K562 (cell line): Measurements from ENCODE around the gene HLA-E. TPM values are rescaled to one million over a fixed set of nuclear protein-coding genes. Genes with fewer than 3 reads are reported as not detected.

ENCODE experiments used
- ATAC-seq: fragments of 200-7000 bp; cut with Tn5 transposase; 3 replicates; pipeline ENCODE4 v1.9.1; 2020; ENCODE audit warnings: moderate library complexity
- BruUV-seq: library from RNA; stranded (reverse); fragments of 400-500 nt; replicated peaks from 2 replicates; lab custom pipeline; 2021; lab: Mats Ljungman, UMichigan
- CTCF ChIA-PET: fragments of 300-600 bp; formaldehyde crosslinking; extraction: SDS; loops from one replicate; lab custom pipeline; 2021; ENCODE audit warnings: low intra/inter-chr PET ratio; lab: Yijun Ruan, JAX
- POLR2A ChIA-PET: fragments of 300-600, 350-650 bp; sonication (Branson Sonifier 250); formaldehyde crosslinking; extraction: SDS; loops from one replicate; lab custom pipeline; 2021; ENCODE audit warnings: antibody characterized with exemption, inconsistent platforms; lab: Yijun Ruan, JAX
- DNase-seq, 4 experiments: peaks; one replicate each; pipeline versions ENCODE4 v3.0.0 to v3.0.0-alpha.2; 2011 to 2018; ENCODE audit warnings: low spot score in 3 of 4, mixed read lengths in 3 of 4; ENCODE audit errors: extremely low read depth in 1 of 4
- FAIRE-seq: peaks from 2 replicates; lab custom pipeline; 2011; peaks lifted over from hg19 to GRCh38; lab: Jason Lieb, UNC
- H2AFZ ChIP-seq: 2 replicates; pipeline ENCODE4 v1.6.0; 2011; ENCODE audit warnings: low read depth, low read length, control low read depth, inconsistent platforms
- H3K27ac ChIP-seq: fragments of 200-600 bp; 3 replicates; pipeline ENCODE4 v1.8.0; 2011; ENCODE audit warnings: low read depth, mild to moderate bottlenecking, control low read depth, inconsistent platforms, low read length, moderate library complexity, mixed read lengths; ENCODE audit errors: extremely low read depth
- H3K27me3 ChIP-seq, 2 experiments: fragments of 300-600 bp in 1 of 2; 2 replicates in 1 of 2; 3 replicates in 1 of 2; pipeline versions ENCODE4 v1.6.0 to v1.8.0; 2011; ENCODE audit warnings: inconsistent platforms in 2 of 2, low read length in 2 of 2, mild to moderate bottlenecking in 1 of 2, mixed read lengths in 1 of 2, moderate library complexity in 1 of 2; ENCODE audit not compliant: control insufficient read depth in 2 of 2, insufficient read depth in 2 of 2
- H3K36me3 ChIP-seq: fragments of 300-600 bp; 3 replicates; pipeline ENCODE4 v1.8.0; 2011; ENCODE audit warnings: mild to moderate bottlenecking, low read length, inconsistent platforms; ENCODE audit not compliant: control insufficient read depth, insufficient read depth
- H3K4me1 ChIP-seq, 2 experiments: fragments of 200-600 bp in 1 of 2; replicated peaks in 1 of 2; 2 replicates in 1 of 2; 3 replicates in 1 of 2; pipeline versions ENCODE4 v1.5.1 to v1.8.0; 2011; ENCODE audit warnings: inconsistent platforms in 2 of 2, low read length in 2 of 2, mild to moderate bottlenecking in 1 of 2, mixed read lengths in 1 of 2, moderate library complexity in 1 of 2; ENCODE audit not compliant: control insufficient read depth in 2 of 2, insufficient read depth in 2 of 2
- H3K4me2 ChIP-seq: 2 replicates; pipeline ENCODE4 v1.6.1; 2011; ENCODE audit warnings: low read length, control low read depth, inconsistent platforms, mixed read lengths; ENCODE audit not compliant: insufficient read depth
- H3K4me3 ChIP-seq: fragments of 200-600 bp; sonication (generic), shearing (Covaris generic); 2 replicates; pipeline ENCODE4 v1.5.1; 2016; ENCODE audit warnings: control low read depth, inconsistent platforms
- H3K79me2 ChIP-seq: fragments of 200-600 bp; 3 replicates; pipeline ENCODE4 v1.8.0; 2011; ENCODE audit warnings: low read length, inconsistent platforms; ENCODE audit not compliant: control insufficient read depth, insufficient read depth
- H3K9ac ChIP-seq, 2 experiments: 2 replicates each; pipeline versions ENCODE4 v1.6.0 to v1.6.1; 2011; ENCODE audit warnings: low read depth in 2 of 2, low read length in 2 of 2, control low read depth in 1 of 2, inconsistent platforms in 1 of 2, mild to moderate bottlenecking in 1 of 2, mixed read lengths in 1 of 2; ENCODE audit not compliant: insufficient read depth in 1 of 2
- H3K9me1 ChIP-seq: one replicate; pipeline ENCODE4 v1.6.0; 2011; ENCODE audit warnings: inconsistent platforms, mild to moderate bottlenecking, low read length, moderate library complexity; ENCODE audit not compliant: control insufficient read depth, insufficient read depth
- H3K9me3 ChIP-seq: replicated peaks from 2 replicates; pipeline ENCODE4 v1.5.1; 2011; ENCODE audit warnings: low read depth, low read length, inconsistent platforms; ENCODE audit not compliant: control insufficient read depth, insufficient read depth
- H4K20me1 ChIP-seq: replicated peaks from 2 replicates; pipeline ENCODE4 v1.6.1; 2011; ENCODE audit warnings: low read length, inconsistent platforms, mixed read lengths; ENCODE audit not compliant: control insufficient read depth, insufficient read depth
- ARID2 ChIP-seq: fragments of 450-650 bp; IDR thresholded peaks from 2 replicates; pipeline ENCODE4 v1.6.1; 2017; ENCODE audit warnings: antibody characterized with exemption, mild to moderate bottlenecking
- FOXK2 ChIP-seq, 2 experiments: fragments of 450-650 bp; IDR thresholded peaks in 1 of 2; conservative IDR thresholded peaks in 1 of 2; 2 replicates each; pipeline ENCODE4 v1.6.1; 2016; ENCODE audit warnings: low read depth in 2 of 2, mild to moderate bottlenecking in 1 of 2
- JUND ChIP-seq, 2 experiments: IDR thresholded peaks; 2 replicates in 1 of 2; 3 replicates in 1 of 2; pipeline ENCODE4 v1.6.1; 2011; ENCODE audit warnings: borderline replicate concordance in 2 of 2, low read depth in 2 of 2, low read length in 2 of 2, improper control_type of control experiment in 1 of 2, missing biosample characterization in 1 of 2, missing genetic modification characterization in 1 of 2, missing genetic modification reagents in 1 of 2
- MCM3 ChIP-seq: fragments of 450-650 bp; IDR thresholded peaks from 2 replicates; pipeline ENCODE4 v1.6.1; 2016
- MTA3 ChIP-seq: fragments of 450-650 bp; formaldehyde crosslinking; IDR thresholded peaks from 2 replicates; pipeline ENCODE4 v1.6.1; 2017; ENCODE audit warnings: mild to moderate bottlenecking, borderline replicate concordance
- MYC ChIP-seq, 2 experiments: fragments of 250-450 bp in 1 of 2; sonication (Bioruptor Pico) in 1 of 2; IDR thresholded peaks; 2 replicates each; pipeline versions ENCODE4 v1.5.1 to v1.6.1; 2012 to 2021; ENCODE audit warnings: low read depth in 2 of 2, borderline replicate concordance in 1 of 2, improper control_type of control experiment in 1 of 2, low read length in 1 of 2, mild to moderate bottlenecking in 1 of 2, moderate library complexity in 1 of 2
- RAD21 ChIP-seq, 2 experiments: fragments of 250-450 bp in 1 of 2; fragments of 450-650 bp in 1 of 2; sonication (Bioruptor Pico) in 1 of 2; formaldehyde crosslinking in 1 of 2; IDR thresholded peaks in 1 of 2; conservative IDR thresholded peaks in 1 of 2; 2 replicates each; pipeline versions ENCODE4 v1.4.0 to v1.8.0; 2020 to 2022; ENCODE audit warnings: mild to moderate bottlenecking in 2 of 2, moderate library complexity in 1 of 2
- SIRT6 ChIP-seq: IDR thresholded peaks from one replicate; pipeline ENCODE4 v1.6.1; 2012; ENCODE audit warnings: low read depth, mild to moderate bottlenecking, control low read depth, inconsistent platforms, low read length, moderate library complexity
- SMC3 ChIP-seq: conservative IDR thresholded peaks from 2 replicates; pipeline ENCODE4 v1.6.1; 2011; ENCODE audit warnings: low read depth, low read length, improper control_type of control experiment; ENCODE audit not compliant: insufficient read depth
- TAF15 ChIP-seq: fragments of 200-400 bp; formaldehyde crosslinking; IDR thresholded peaks from 2 replicates; pipeline ENCODE4 v1.6.1; 2017; ENCODE audit warnings: mild to moderate bottlenecking, low read depth, low read length, moderate library complexity
- TCFL5 ChIP-seq: fragments of 250-450 bp; sonication (Bioruptor Pico); conservative IDR thresholded peaks from 2 replicates; pipeline ENCODE4 v1.6.1; 2021; ENCODE audit warnings: mild to moderate bottlenecking, moderate library complexity, matching md5 sums
- WGBS: fragments of 100-300 bp; shearing (Covaris generic); methylation state at CpG from one replicate; pipeline ENCODE4 v1.1.6; 2016; ENCODE audit warnings: low coverage, mixed read lengths; ENCODE audit not compliant: insufficient coverage; ENCODE audit errors: missing lambda C conversion rate; 5-methylcytosine and 5-hydroxymethylcytosine counted together
- in situ Hi-C: fragments of 300-500 bp; cut with MboI; formaldehyde crosslinking; loops from 4 replicates; pipeline ENCODE4 v1.15.0; 2018; ENCODE audit warnings: inconsistent platforms, mixed read lengths
- intact Hi-C: fragments of 100-400 bp; cut with micrococcal nuclease; formaldehyde crosslinking; loops from 2 replicates; pipeline ENCODE4 v1.14.2; 2022
- polyA plus RNA-seq, 8 experiments: library from polyadenylated mRNA; depleted of rRNA in 4 of 8; stranded (reverse) in 5 of 8; unstranded in 3 of 8; fragments of >200 nt; fragmentation: Nextera tagmentation in 2 of 8; fragmentation: Illumina TruSeq in 1 of 8; extraction: Ambion mirVana in 2 of 8; extraction: Trizol in 1 of 8; gene quantifications; 2 replicates each; pipeline versions ENCODE4 v1.2.1 to v1.2.3, GENCODE V29; 2011 to 2014; ENCODE audit warnings: inconsistent platforms in 1 of 8, missing spikeins in 1 of 8
- total RNA-seq, 7 experiments: library from RNA; depleted of rRNA in 6 of 7; stranded (reverse); fragments of >200 nt in 6 of 7; fragmentation: Illumina TruSeq in 2 of 7; extraction: Trizol in 2 of 7; gene quantifications; 2 replicates each; pipeline versions ENCODE4 v1.2.1 to v1.2.3, GENCODE V29; 2011 to 2021; ENCODE audit warnings: low replicate concordance in 1 of 7
- TF ChIP-seq, protein P1 (sequence below): fragments of 450-650 bp; formaldehyde crosslinking; IDR thresholded peaks from 2 replicates; pipeline ENCODE4 v1.4.0; 2020; ENCODE audit warnings: mild to moderate bottlenecking, moderate library complexity
- TF ChIP-seq, protein P2 (sequence below), 3 experiments: IDR thresholded peaks in 2 of 3; conservative IDR thresholded peaks in 1 of 3; 2 replicates each; pipeline ENCODE4 v1.5.1; 2011 to 2012; ENCODE audit warnings: low read length in 3 of 3, mild to moderate bottlenecking in 3 of 3, control low read depth in 2 of 3, improper control_type of control experiment in 1 of 3, inconsistent platforms in 1 of 3, low read depth in 1 of 3, mixed read lengths in 1 of 3, moderate library complexity in 1 of 3; ENCODE audit not compliant: insufficient read depth in 2 of 3
- TF ChIP-seq, protein P3 (sequence below): fragments of 450-650 bp; IDR thresholded peaks from 2 replicates; pipeline ENCODE4 v1.6.1; 2016

Gene HLA-E
- total and polyA plus RNA-seq, 9 of the 15 experiments (the other 6 are each of a cell fraction or from before 2014, with no cell fraction given): 3.2 to 39.9 (median 26.8) TPM

DNA sequence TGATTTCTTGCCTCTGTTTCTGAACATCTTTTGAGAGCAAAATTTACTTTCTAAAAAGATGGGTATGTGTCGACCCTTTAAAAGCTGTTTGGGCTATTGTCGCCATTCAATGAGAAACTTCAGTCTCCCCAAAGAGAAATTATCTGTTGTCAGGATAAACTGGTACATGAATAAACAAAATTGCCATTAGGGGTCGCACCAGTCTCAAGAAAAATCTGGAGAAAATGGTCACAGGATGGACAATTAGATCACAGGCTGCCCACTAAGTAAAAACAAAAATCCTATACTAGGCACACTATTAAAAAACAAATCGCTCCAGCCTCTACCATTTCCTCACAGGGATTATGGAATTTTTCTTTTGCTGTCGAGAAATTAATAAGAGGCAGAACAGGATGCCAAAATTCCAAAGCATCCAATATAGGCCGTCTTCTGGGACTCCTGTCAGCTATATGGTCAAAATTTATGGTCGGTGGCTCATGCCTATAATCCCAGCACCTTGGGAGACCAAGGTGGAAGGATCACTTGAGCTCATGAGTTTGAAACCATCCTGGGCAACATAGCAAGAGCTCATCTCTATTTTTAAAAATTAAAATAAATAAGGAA lies 5.5 kb upstream of the HLA-E start:
- ChIA-PET POLR2A (interaction anchor here (1.3 kb wide), 2 partner anchors 114 to 238 kb away, joined by 3 to 4 read pairs; no protein-coding TSS in a partner anchor), CTCF (interaction anchor here (0.6 to 4.0 kb wide), 12 partner anchors 44 to 604 kb away, joined by 3 to 63 read pairs (median 6); partner anchors contain the start of gene DHX16)
- Histone ChIP-seq H3K79me2 (no peaks in the 10 kb centered on the region), H3K4me2 (no peak overlapping the region), H4K20me1 (no peaks in the 10 kb centered on the region), H3K4me3 (no peak overlapping the region), H3K9me1 (no peaks in the 10 kb centered on the region), H2AFZ (no peak overlapping the region), H3K9me3 (no peaks in the 10 kb centered on the region), H3K27me3 (peaks cover 19 to 26% of the 10 kb centered on the region in 2 experiments), H3K27ac (no peak overlapping the region), H3K4me1 (peaks cover 2 to 11% of the 10 kb centered on the region in 2 experiments; a peak in 3 of 5 replicates), H3K36me3 (no peaks in the 10 kb centered on the region), H3K9ac (no peak overlapping the region)
- intact Hi-C loops (loop anchor here (1.0 to 5.0 kb wide), 7 partner anchors 49 to 604 kb away; partner anchors contain the start of gene DHX16), in situ Hi-C loops (loop anchor here (5.0 kb wide), 3 partner anchors 189 to 604 kb away; partner anchors contain the start of genes DHX16 and TUBB)
- peak; percentile 78 for FAIRE-seq
- peak; percentile 56; the same call in 2 of the 3 replicates for ATAC-seq
- DNase-seq: peak in 3 of 4 experiments; percentile 29 to 83 (median 62)
- no TSS peak for BruUV-seq
- 12% methylated on average over 7 of the region's 7 CpGs for WGBS
- 0 out of 2 replicates have a peak, but pooled peaks have one; percentile 18 for TF ChIP-seq MTA3
- TF ChIP-seq, protein P1, sequence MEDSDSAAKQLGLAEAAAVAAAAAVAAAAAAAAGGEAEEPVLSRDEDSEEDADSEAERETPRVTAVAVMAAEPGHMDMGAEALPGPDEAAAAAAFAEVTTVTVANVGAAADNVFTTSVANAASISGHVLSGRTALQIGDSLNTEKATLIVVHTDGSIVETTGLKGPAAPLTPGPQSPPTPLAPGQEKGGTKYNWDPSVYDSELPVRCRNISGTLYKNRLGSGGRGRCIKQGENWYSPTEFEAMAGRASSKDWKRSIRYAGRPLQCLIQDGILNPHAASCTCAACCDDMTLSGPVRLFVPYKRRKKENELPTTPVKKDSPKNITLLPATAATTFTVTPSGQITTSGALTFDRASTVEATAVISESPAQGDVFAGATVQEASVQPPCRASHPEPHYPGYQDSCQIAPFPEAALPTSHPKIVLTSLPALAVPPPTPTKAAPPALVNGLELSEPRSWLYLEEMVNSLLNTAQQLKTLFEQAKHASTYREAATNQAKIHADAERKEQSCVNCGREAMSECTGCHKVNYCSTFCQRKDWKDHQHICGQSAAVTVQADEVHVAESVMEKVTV (CRISPR knock-in tag): peak; percentile 79; the same call in 1 of the 2 replicates
- TF ChIP-seq ARID2: 0 out of 2 replicates have a peak, but pooled peaks have one; percentile 40
- TF ChIP-seq FOXK2 (conservative IDR thresholded peaks at IDR 0.05 in 1 of 2, IDR thresholded peaks at IDR 0.05 in 1 of 2; ENCODE audit: low read depth in 2 of 2): 0 out of 4 replicates have a peak, but pooled peaks of 1 of the 2 experiments have one; percentile 15
- TF ChIP-seq, protein P2, sequence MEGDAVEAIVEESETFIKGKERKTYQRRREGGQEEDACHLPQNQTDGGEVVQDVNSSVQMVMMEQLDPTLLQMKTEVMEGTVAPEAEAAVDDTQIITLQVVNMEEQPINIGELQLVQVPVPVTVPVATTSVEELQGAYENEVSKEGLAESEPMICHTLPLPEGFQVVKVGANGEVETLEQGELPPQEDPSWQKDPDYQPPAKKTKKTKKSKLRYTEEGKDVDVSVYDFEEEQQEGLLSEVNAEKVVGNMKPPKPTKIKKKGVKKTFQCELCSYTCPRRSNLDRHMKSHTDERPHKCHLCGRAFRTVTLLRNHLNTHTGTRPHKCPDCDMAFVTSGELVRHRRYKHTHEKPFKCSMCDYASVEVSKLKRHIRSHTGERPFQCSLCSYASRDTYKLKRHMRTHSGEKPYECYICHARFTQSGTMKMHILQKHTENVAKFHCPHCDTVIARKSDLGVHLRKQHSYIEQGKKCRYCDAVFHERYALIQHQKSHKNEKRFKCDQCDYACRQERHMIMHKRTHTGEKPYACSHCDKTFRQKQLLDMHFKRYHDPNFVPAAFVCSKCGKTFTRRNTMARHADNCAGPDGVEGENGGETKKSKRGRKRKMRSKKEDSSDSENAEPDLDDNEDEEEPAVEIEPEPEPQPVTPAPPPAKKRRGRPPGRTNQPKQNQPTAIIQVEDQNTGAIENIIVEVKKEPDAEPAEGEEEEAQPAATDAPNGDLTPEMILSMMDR (IDR thresholded peaks at IDR 0.05 in 2 of 3, conservative IDR thresholded peaks at IDR 0.05 in 1 of 3; ENCODE audit: insufficient read depth in 2 of 3, low read depth in 1 of 3, low read length in 3 of 3): peak; percentile 75 to 90 (median 77)
- no peak for TF ChIP-seq TCFL5 (CRISPR knock-in tag)
- no peak for TF ChIP-seq TAF15
- 0 out of 2 replicates have a peak, but pooled peaks have one; percentile 17 for TF ChIP-seq MYC (IDR thresholded peaks at IDR 0.05; ENCODE audit: low read depth, low read length)
- TF ChIP-seq MYC (CRISPR knock-in tag; IDR thresholded peaks at IDR 0.05; ENCODE audit: borderline replicate concordance, low read depth): no peak
- peak; percentile 88 to 89 for TF ChIP-seq RAD21 (CRISPR knock-in tag; conservative IDR thresholded peaks at IDR 0.05 in 1 of 2, IDR thresholded peaks at IDR 0.05 in 1 of 2)
- no peak for TF ChIP-seq MCM3
- TF ChIP-seq SMC3: peak; percentile 41; the same call in 1 of the 2 replicates
- TF ChIP-seq SIRT6: no peak
- TF ChIP-seq, protein P3, sequence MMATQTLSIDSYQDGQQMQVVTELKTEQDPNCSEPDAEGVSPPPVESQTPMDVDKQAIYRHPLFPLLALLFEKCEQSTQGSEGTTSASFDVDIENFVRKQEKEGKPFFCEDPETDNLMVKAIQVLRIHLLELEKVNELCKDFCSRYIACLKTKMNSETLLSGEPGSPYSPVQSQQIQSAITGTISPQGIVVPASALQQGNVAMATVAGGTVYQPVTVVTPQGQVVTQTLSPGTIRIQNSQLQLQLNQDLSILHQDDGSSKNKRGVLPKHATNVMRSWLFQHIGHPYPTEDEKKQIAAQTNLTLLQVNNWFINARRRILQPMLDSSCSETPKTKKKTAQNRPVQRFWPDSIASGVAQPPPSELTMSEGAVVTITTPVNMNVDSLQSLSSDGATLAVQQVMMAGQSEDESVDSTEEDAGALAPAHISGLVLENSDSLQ: peak; percentile 47
- TF ChIP-seq JUND (IDR thresholded peaks at IDR 0.05; ENCODE audit: borderline replicate concordance, low read depth, low read length): peak; percentile 25; the same call in 1 of the 2 replicates
- no peak for TF ChIP-seq JUND (tag; IDR thresholded peaks at IDR 0.05; ENCODE audit: borderline replicate concordance, low read depth, low read length)
